SH-SY5Y (cell line): ENCODE data around the gene URAD.

Experiments used
- GATA2 ChIP-seq: IDR thresholded peaks from 2 replicates; pipeline ENCODE4 v1.6.1; 2011; ENCODE audit warnings: mild to moderate bottlenecking, low read depth, low read length
- GATA3 ChIP-seq: IDR thresholded peaks from 2 replicates; pipeline ENCODE4 v1.6.1; 2011; ENCODE audit warnings: low read depth, mild to moderate bottlenecking, low read length, moderate library complexity

Gene URAD, protein sequence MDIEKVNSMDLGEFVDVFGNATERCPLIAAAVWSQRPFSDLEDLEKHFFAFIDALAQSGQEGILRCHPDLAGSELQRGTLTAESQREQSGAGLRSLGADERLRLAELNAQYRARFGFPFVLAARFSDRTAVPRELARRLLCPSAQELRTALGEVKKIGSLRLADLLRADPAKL

DNA sequence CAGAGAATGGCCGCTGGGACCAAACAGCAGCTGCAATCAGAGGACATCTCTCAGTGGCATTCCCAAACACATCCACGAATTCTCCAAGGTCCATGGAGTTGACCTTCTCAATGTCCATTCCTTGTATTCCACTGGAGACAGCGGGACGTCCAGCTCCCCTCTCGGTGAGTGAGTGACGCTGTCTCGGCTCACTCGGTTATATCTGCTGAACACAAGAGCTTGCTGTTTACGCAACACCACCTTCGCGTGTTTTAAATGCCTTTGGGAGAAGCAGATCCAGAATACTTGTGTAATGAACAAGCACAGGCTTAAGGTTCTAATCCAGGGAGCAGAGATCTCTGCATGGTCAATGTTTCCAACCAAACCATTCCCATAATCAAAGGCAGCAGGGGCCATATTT is at the start of gene URAD:
Gene URAD (minus strand): TSS at position 174 of the 400 bp plus-strand sequence. CDS start 56 bp downstream, at position 118.
- TF ChIP-seq GATA3 (no peak), GATA2 (no peak)

DNA sequence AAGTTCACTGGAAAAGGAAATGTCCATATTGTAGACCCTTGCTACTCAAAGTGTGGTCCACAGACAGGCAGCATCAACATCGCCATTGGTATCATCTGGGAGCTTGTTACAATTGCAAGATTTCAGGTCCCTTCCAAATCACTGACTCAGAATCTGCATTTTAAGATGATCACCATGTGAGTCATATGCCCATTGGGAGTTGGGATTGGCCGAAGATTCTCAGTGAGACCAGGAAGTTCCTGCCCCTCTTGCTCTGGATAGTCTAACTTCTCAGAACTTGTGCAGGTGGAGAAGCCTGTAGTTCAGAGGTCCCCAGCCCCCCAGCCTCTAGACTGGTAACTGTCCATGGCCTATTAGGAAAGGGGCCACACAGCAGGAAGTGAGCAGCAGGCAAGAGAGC is 48.9 kb upstream of the URAD start:
- TF ChIP-seq GATA3 = no peak
- TF ChIP-seq GATA2 = no peak

DNA sequence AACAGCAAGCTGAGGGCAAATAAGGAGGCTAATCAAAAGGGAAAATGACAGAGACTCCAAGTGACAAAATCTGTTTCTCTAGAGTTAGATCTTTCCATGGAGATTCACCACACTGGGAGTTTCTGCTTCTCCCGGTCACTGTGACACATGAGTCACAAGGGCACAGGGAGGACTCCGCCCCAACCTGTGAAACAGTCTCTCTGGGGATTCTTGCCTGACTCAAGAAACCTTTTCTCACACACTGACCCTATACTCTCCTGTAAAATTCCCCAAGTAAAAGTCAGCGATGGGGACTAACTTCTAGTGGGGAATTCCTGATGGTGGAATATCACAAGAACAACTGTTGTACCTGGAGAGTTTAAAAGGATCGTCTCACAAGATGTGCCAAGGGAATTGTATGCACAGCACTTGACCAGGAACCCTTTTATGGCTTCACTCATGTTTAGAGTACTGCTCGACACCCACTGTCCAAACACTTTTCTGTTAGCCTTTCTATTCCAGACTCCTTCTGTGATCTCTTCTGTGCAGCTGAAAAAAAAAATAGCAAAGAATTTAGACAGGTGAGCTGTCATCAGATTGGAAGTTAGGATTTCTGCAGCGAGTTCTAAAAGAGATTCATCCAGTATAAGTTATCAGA is 46.8 kb upstream of the URAD start:
- TF ChIP-seq GATA2 (no peak), GATA3 (no peak)

DNA sequence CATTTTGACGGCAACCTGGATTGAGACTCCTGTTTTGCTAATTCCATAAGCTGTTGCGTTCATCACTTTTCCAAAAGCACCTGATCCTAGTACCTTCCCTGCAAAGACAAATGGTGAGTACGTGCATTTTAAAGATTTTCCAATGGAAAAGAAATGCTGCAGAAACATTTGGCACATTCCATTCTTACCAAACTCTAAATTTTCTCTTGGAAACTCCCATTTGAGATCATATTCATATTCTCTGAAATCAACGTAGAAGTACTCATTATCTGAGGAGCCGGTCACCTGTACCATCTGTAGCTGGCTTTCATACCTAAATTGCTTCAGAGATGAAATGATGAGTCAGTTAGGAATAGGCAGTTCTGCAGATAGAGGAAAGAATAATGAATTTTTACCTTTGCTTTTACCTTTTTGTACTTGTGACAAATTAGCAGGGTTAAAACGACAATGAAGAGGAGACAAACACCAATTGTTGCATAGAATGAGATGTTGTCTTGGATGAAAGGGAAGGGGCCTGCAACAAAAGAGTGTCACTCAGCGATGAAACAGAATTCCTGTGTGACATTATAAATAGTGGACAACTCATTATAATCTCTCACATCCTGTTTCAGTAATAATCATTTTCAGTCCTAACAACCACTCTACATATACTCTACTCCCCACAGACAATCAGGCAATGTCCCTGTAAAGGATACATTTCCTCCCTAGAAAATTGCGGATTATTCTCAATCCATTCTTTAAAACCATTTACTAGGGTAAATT is 45.6 kb upstream of the URAD start:
- no peak for TF ChIP-seq GATA2
- no peak for TF ChIP-seq GATA3

DNA sequence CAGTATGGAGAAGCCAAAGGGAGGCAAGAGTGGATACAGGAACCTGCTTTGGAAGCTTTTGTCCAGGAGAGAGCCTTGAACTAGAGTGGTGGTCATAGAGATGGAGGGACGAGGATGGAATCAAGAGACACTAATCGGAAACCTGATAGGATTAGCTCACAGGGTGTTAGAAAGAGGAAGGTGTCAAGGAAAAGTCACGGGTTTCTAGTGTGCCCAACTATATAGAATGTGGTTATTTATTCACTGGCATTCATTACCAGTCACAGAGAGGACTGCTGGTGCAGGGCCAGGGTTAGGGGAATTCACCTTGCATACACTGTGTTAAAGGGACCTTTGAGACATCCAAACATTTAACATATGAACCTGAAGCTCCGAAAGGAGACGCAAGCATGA is 43.4 kb upstream of the URAD start:
- TF ChIP-seq GATA2 = no peak
- TF ChIP-seq GATA3 = no peak

DNA sequence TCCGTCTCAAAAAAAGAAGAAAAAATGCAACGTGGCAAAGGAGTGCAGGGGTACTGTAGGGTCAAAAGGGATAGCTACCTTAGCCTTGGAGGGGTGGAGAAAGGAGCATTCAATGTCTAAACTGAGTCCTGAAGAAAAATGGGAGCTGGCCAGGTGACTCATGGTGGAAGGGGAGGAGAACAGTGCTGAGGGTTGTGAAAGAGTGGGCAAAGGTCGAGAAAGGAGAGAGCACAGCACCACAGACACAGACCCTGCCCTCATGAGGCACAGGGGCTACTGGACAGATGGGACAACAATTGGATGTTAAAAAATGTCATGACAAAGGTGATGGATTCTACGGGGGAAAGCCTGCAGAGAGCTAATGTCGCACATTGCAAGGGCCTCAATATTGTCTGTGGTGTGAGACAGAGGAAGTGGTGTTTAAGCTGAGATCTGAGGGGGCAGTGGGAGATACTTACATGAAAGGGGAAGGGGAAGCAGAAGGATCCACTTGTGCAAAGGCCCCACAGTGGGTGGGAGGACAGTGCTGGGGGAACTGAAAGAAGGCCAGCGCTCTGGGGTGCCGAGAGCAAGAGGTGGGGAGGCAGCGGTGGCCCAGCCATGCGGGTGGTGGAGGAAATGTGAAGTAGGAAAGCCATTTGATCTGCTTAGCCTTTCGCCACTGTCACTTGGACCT is 42.9 kb upstream of the URAD start:
- TF ChIP-seq GATA2 (no peak), GATA3 (no peak)

DNA sequence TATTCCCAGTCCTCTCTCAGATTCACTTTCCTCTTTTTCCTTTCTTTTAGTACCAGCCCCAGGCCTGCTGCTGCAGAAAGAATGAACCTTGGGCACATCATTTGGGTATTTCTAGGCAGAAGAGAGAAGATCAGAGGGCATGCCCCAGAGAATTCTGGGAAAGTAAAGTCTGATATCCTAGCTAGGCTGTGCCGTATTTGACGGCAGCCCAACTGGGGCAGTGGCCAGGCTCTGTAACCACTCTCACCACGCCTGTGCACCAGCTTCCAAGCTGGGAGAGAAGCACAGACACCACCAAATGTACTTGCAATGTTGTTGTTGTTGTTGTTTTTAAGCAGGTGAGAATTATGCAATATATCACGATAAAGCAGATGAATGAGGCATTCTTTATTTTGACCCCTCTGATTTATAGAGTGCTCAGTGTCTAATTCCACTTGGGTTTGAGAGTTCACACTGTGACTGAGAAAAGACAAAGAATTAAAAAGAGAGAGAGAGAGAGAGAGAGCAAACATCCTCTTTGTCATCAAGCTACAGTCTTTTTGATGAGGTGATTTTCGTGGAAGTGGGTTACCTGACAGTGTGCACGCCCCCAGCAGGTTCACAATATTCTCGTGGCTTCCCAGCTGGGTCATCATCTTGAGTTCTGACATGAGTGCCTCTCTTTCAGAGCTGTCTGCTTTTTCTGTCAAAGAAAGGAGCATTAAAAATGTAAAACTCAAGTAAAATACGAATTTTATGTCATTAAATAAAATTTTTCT is 39.3 kb upstream of the URAD start:
- TF ChIP-seq GATA3 (no peak), GATA2 (no peak)

DNA sequence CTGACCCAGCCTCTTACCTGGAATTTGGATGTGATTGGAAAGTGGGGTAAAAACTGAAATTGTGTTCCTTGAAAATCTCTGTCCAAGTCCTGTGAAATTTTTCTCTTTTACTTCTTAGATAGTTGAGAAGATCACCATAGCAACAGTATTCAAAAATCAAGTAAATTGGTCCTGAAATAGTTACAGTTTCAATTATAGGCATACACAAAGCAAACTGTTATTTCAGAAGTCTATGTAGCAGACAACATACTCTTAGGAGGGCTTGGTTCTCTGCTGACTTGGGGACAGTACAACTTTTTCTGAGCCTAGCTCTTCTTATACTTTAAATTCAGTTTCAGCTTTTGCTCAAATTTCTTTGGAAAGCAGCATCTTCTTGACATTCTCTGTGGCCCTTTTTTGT is 38.6 kb upstream of the URAD start:
- TF ChIP-seq GATA2 (no peak), GATA3 (no peak)

DNA sequence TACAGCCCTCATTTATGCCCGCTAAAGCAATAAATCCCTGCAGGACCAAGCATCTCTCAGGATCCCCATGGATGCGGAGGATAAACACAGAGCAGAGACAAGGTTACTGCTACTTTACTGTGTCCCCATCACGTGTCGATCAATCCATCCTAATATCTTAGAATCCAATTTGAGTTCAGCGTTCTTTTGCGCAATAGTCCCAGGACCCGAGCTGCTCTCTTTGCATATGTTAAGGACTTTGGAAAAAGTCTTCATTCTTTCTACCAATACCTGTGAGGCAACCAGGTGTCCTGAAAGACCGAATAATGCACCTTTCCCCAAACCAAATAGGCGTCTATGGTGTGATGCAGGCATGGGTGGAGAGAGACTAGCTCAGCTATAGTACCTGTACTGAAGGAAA is 38.0 kb upstream of the URAD start:
- TF ChIP-seq GATA3 (no peak), GATA2 (no peak)

DNA sequence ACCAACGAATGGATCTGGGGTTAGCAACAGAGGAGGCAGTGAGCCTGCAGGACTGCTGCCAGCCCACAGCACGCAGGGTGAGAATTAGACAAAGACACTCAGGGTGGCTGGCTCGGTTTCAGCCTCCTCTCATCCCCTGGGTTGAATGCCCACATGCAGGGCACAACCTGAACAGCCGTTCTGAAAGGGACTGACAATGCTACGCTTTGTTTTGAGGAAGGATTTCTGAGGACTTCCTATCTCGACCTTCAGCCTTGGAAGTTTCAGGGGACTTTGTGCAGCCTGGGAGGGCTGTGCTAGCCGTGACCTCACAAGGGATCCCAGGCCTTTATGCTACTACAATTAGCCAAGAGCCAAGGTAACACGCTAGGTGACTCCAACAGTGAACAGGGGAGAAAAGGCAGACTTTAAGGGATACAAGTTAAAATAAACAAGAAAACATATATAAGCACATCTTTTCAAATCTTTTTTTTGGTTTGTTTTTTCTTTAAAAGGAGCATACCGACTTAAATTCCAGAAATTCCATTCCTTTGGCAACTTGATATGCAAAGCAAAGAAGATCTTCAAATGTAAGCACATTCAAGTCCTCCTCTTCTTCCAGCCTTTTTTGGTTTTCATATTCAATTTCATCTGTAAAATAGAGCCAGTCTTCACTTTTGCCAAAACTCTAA is 34.5 kb upstream of the URAD start:
- no peak for TF ChIP-seq GATA2
- no peak for TF ChIP-seq GATA3

DNA sequence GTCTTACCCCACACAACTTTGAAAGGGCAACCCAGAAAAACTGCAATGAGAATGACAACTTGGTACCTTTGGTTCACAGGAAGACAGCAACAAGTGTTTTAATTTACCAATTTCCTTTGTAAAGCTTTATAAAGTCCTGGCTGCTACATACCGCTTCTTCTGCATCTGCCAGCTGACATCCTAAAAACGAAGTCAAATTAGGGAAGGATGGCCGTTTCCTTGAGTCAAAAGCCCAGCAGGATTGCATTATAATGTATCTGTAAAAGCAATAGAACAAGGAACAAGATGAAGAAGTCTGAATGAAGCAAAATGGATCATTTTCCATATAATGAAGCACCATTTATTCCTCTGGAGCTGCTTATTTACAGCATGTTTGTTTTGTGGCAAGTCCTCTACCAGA is 25.8 kb upstream of the URAD start:
- TF ChIP-seq GATA2 (no peak), GATA3 (no peak)

DNA sequence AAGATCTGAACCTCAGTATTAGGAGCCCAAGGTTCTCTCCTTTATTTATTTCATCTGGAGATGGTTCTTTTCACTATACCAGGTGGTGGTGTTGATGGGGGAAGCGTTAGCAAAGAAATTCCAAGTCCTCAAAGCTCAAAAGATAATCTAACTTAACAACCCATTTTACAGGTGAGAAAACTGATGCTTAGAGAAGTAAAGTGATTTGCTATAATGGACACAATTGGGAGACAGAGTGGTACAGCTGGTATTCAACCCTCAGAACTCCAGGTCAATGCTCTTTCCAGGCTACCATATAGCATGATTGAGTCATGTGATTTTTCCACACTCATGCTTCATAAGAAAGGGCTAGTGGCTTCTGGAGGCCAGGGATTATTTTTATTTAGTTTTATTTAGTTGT is 25.0 kb upstream of the URAD start:
- TF ChIP-seq GATA3 = no peak
- TF ChIP-seq GATA2 = no peak

DNA sequence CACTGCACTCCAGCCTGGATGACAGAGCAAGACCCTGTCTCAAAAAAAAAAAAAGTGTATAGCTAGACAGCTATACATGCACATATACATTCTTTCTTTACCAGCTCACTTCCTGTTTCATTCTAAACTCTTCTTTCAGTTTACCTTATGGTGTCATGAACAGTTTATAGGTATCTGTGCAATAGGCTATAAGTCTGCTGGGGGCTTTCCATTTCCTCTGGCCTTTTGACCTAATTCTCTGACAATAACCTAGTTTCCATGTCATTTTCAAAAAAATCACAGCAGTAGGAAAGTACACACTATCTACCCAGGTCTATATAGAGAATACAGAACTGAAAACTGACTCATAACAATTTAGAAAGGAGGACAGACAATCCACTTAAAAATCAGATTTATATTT is 24.4 kb upstream of the URAD start:
- TF ChIP-seq GATA3 = no peak
- no peak for TF ChIP-seq GATA2

DNA sequence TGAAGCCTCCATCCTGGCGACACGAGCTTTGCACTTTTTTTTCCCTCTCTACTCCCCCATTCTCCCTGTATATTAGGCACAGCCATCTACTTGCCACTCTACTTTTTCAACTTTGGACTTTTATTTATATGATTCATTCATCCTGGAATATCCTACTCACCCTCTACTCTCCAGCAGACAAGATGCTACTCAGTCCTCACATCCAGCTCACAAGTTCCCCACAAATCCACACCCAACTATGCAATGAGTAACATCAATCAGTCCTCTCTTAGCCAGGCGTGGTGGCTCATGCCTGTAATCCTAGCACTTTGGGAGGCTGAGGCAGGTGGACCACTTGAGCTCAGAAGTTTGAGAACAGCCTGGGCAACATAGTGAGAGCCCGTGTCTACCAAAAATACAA is 23.9 kb upstream of the URAD start:
- TF ChIP-seq GATA3 (no peak), GATA2 (no peak)
